ENCODE results near the gene MOV10.
A peak's percentile ranks its signal among the peaks of the same experiment; 100 is the strongest.

The MOV10 gene

DNA sequence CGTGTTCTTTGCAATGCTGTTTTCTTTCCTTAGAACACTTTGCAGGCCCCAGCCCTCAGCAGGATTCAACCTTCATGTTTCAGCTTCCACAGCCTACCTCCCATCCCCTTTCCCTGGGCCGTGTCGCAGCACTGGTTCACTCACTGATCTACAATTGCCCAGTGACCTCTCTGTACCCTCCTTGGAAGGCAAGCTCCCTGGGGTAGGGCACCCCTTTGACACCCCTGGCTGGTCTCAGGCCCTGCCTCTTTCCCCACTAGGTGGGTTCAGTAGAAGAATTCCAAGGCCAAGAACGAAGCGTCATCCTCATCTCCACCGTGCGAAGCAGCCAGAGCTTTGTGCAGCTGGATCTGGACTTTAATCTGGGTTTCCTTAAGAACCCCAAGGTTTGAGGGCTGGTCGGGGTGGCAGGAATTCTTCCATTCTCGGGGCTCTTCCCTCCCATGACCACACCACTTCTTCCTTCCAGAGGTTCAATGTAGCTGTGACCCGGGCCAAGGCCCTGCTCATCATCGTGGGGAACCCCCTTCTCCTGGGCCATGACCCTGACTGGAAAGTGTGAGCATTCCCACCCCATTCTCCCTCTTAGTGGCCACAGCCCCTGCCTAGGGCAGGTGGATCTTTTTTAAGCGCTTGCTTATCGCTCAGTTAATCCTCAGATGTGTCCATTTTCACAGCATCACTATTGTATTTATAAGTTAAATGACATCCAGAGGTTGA lies 25.1 kb downstream of the MOV10 start:
- no peak for DNase-seq (ENCODE audit: low read depth in 4 of 4, low spot score in 1 of 4)

DNA sequence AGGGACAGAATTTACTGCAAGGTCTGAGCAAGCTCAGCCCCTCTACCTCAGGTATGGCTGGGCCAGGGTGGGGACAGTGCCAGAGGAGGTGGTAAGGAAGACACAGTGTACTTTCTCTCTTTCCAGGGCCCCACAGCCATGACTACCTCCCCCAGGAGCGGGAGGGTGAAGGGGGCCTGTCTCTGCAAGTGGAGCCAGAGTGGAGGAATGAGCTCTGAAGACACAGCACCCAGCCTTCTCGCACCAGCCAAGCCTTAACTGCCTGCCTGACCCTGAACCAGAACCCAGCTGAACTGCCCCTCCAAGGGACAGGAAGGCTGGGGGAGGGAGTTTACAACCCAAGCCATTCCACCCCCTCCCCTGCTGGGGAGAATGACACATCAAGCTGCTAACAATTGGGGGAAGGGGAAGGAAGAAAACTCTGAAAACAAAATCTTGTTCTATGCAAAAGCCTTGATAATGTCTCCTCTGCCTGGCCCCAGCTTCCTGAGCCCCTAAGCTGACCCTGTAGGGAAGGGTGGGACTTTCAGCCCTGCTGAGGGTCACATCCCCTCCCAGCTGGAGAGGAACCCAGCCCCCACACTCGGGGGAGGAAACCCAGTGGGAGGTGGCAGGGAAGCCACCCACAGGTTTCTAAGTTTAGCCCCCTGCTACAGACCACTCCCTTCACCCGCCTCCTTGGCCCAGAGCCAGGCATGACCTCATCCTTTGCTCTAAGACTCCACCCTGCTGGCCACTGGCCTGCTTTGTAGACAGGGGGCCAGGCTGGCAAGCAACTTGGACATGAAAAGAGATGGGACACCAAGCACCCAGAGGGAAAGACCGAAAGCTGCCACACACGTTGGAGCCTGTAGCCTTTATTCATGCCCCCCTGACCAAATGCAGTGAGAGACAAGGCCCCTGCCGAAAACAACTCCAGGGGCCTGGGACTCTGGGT lies 26.1 kb downstream of the MOV10 start:
- DNase-seq (ENCODE audit: low read depth in 4 of 4, low spot score in 1 of 4): peak in 1 of 4 experiments; percentile 55

DNA sequence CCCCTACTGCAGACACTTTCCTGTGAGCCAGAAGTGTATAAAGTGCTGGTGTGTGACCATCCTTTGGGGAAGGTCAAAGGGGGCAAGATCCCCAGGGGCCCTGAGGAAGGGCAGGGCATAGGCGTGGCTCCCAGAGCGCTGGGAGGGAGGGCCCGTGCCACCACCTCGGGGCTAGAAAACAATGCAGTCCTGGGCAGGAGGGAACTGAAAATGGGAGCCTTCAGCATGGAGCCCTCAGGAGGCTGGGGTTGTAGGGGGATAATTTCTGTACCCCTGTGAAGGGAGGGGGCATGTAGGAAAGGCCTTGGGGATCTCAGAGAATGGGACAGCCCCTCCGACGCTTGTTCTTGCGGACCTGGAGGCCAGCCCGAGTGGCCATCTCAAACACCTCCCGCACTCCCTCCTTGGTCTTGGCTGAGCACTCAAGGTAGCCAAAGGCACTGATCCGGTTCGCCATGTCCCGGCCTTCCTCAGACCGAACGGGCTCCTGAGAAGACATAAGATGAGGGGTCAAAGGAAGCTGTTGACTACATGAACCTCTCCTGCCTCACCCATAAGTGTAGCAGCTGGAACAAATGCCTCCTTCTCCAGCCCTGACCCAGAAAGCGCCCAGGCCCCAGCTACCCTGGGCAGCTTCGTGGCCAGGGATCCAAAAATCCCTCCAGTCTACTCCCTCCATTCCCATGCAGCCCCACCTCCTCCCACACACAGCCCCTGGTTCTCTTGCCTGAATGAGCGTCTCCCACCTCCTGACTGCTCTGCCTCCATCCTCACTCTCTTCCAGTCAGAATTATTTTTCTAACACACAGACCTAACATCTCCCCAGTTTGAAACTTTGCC lies 27.0 kb downstream of the MOV10 start:
- DNase-seq (ENCODE audit: low read depth in 4 of 4, low spot score in 1 of 4): no peak

DNA sequence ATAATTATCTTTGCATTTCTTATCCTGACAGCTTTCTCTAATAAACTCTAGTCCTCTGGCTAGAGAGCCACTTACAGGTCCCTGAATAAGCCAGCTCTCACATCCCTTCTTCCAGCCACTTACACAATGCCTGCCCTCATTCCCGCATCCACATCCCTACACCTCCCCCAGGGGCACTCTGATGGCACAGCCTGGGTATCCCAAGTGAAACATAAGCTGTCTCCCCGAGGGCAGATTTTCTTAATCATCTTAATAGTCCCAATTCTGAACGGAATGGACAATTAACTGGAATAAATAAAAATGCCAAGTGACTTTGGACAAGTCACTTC lies 27.6 kb downstream of the MOV10 start:
- no peak for DNase-seq (ENCODE audit: low read depth in 4 of 4, low spot score in 1 of 4)

DNA sequence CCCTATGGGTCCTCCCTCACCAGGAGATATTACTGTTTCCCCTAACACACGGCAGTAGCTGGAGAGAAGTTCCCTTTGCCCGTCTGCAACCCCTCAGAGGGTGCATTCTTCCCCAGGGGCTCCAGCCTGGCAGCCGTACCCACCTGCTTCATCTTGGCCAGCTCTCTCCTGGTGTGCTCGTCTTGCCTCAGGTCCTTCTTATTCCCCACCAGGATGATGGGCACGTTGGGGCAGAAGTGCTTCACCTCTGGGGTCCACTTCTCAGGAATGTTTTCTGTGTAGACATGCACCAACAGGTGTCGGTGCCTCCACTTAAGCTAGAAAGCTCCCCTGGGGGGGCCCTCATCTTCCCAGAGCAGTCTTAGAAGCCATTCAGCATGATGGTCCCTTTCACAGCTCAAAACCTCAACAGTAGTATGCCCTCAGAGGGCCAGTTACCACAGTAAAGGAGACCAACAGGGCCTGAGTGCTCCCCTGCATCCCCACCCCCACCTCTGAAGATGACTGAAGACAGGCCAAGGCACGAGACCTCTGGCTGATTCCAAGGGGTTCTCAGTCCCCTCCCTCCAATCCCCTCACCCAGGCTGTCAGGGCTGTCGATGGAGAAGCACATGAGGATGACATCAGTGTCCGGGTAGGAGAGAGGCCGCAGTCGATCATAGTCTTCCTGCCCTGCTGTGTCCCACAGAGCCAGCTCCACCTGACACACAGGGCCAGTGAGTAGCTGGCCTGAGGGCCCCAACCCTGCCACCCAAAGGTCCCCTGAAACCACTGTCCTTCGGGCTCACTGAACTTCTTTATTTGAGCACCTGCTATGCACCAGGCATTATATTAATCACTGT lies 28.2 kb downstream of the MOV10 start:
- no peak for DNase-seq (ENCODE audit: low read depth in 4 of 4, low spot score in 1 of 4)

DNA sequence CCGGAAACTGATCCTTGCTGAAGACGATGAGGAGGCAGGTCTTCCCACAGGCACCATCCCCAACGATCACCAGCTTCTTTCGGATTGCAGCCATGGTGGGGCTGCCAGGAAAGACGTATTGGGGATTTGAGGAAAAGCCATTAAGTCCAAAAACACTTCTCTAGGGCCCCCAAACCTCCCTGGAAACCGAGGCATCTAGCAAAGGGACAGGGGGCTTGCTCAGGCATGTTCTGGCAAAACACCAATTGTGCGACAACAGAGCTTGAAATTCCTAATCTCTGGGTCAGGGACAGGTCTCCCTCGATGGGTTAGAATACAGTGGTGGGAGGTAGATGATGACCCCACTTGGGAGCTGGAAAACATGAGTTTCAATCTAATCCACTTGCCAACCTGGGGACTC lies 29.2 kb downstream of the MOV10 start:
- DNase-seq (ENCODE audit: low read depth in 4 of 4, low spot score in 1 of 4): no peak

DNA sequence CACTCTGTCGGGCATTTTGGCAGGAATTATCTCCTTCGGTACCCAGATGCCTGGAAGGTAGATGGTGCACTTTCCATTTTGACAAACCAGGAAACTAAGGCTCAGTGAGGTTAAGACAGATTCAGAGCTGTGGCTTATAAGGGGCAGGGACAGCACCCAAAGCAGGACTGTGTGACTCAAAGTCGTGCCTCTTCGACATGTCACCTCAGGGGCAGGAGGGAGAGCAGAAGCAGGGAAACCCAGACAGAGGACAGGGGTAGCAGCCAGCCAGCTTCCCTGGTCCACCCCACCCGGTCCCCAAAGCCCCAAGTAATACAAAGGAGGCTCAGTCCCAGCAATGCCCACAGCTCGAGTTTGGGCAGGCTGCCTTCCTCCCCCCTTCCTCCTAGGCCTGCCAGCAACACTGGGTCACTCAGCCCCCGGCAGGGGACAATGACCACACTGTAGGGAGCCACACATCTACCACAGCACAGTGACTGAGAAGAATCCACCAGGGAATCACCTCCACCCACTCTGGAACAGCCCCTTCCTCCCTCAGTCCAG lies 30.0 kb downstream of the MOV10 start:
- DNase-seq (ENCODE audit: low read depth in 4 of 4, low spot score in 1 of 4): no peak

DNA sequence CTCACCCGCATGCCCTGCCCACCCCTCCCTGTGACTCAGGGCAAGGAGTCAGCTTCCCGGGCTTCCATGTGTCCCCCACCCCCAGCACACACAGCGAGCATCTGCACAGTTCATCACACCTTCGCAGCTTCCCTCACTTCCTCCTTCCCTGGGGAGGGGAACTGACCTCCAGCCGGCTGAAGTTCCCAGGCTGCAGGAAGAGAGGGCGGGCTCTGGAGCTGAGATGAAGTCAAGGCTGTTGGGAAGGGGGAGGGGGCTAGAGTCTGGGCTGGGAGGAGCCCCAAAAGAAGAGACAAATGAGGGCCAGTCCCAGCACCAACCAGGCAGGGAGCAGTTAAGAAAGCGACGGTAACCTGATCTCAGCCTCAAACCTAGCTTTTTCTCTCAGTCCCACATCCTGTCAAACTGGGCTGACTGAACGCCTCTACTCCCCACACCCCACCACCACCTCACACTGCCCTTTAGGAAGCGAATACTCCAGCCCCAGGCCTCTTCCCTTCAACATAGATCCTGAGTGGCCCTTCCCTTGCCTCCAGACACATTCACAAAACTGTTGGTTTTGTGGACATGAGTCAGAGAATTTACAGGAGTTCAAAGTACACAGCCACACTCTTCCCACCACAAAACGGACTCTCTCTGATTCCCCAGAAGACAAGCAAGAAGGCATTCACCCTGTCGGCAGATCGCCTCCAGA lies 30.6 kb downstream of the MOV10 start:
- DNase-seq (ENCODE audit: low read depth in 4 of 4, low spot score in 1 of 4): no peak

DNA sequence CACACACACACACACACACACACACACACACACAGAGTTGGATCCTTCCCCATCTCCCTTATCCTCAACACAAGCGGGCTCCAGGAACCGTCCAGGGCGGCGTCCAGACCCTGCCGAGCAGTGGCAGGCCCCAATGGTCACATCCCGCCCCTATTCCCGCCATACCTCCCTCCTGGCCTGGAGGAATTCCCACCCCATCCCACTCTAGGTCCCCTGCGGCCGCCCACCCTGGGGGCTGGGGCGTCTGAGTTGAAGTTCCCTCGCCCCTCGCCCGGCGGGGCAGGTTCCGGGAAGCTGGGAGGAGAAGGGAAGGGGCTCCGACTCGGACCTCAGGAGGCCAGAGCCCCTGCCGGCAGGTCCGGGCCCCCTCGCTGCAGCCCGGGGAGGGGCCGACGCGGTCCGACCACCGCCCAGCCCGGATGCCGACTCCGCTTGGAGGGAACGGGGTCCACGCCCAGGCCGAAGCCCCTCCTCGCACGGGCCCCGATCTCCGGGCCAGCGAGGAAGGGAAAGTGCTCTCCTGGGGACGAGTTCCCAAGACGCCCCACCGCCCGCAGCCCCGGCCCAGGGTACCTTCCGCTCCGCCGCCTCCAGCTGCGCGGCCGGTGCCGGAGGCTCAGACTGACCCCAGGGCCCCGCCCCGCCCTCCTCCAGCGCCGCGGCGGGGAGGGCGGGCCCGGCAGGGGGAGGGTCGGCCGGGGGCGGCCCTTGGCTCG lies 32.2 kb downstream of the MOV10 start, which contains the start of gene RHOC:
TSS of gene RHOC (minus strand) at position 623 of the 716 bp plus-strand sequence. CDS start 3,328 bp downstream, outside the sequence.
- DNase-seq (ENCODE audit: low read depth in 4 of 4, low spot score in 1 of 4): no peak

DNA sequence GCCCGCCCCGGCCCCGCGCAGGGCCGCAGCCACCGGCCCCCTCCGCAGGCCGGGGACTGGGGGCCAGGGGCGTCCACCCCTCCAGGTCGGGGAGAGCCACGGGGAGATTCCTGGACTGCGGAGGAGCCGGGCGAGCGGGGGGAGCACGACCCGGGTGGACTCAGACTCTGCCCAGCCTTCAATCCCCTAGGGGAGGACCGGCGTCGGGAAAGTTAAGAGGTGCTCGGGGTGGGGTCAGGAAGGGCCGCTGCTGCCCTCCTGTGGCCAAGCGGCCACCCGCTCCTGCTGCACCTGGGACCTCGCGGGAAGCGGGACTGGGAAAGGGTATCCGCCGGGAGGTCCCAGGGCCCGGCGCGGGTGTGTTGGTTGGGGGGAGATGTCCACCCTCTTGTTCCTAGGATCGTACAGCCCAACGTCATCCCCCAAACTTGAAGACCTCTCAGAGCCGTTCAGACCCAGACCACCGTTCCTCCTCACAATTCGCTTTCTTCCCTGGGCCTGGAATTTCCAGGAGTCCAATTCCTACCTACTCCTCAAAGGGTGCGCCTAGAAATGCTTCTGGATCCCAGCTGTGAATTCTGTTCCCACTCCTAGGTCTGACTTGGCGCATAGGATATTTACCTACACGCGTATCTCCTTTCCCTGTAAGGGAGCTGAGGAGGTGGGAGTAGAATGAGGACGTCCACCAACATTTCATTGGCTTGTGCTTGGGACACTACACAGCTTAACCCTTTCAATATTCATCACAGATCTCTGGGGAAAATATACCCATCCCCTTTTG lies 33.0 kb downstream of the MOV10 start:
- peak in 2 of 4 experiments; percentile 53 to 55 for DNase-seq (ENCODE audit: low read depth in 4 of 4, low spot score in 1 of 4)

DNA sequence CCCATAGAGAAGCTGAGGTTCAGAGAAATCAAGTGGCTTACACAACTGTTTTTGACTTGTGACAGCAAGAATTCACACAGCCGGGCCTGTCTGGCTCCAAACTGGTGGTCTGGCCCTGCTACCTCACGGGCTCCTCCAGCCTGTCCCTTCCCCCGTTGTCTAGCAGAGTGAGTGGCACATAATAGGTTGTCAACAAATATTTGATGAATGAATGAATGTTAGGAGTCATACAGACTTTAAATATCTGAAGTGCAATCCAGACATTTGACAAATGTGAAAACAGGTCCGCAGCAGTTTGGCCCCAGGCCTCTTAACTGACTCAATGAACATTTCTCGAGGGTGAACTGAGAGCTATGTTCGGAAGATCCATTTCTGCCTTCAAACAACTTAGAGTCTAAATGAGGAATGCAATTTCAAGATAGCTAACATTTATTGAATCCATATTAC lies 33.6 kb downstream of the MOV10 start:
- DNase-seq (ENCODE audit: low read depth in 4 of 4, low spot score in 1 of 4): no peak

DNA sequence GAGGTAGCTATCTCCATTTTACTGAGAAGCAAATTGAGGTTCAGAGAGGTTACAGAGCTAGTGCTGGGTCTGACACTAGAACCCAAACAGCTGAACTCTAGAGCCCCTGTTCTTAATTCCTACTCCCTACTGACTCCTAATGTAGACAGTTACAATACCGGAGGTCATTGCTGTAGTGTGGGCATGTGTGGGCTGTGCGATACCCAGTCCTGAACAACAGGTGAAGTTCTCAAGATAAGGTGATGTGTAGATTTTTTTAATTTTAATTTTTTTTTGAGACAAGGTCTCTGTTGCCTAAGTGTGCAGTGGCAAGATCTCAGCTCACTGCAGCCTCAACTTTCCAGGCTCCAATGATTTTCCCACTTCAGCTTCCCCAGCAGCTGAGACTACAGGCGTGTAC lies 34.0 kb downstream of the MOV10 start:
- DNase-seq (ENCODE audit: low read depth in 4 of 4, low spot score in 1 of 4): no peak

DNA sequence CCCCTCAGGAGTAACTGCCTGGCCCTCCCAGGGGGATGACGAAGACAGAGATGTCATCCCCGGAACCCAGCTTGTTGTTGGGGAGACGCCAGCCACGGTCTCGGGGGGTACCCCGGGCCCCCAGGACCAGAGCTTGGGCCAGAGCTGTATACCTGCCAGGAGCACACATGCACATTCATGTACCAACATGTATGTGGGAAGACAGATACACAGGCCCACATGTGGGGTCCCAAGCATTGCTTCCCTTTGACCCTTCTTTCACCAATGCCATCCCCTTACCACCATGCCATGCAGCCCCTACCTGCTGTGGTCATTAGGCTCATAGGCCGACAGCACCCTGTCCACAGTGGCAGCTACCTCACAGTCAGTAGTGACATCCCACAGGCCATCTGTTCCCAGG lies 35.7 kb downstream of the MOV10 start:
- no peak for DNase-seq (ENCODE audit: low read depth in 4 of 4, low spot score in 1 of 4)

DNA sequence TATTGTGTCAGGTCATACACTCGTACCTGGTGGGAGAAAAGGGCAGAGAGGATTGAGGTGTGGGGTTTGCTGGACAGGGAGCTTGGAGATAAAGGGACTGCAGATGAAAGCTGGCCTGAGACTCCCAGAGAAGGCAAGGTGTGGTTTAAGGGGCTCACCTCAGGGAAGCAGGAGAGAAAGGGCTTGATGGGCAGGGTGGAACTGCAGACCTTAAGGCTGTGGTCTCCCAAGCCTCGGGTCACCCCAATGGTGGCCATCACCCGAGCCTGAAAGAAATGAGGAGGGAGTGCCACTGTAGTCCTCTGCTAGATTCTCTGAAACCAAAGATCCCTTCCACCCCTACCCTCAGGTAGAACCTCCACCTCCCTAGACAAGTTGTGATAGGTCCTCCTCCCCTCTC lies 36.1 kb downstream of the MOV10 start:
- DNase-seq (ENCODE audit: low read depth in 4 of 4, low spot score in 1 of 4): no peak

DNA sequence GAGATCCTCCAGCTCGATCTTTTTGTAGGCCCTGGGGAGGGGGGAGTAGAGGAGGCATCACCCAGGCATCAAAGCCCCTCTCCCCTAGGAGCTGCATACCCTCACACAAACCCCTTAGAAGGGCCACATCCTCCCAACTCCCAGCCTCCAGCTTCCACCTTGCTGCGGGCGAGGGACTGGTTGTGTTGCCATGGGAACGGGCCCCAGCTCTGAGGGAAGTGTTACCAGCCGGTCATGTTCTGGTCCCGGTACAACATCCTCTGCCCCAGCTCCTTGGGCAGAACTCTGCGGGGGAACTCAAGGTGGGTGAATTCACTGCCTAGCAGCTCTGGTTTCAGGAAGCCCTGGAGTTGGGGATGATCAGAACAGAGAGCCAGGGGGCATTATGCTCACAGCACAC lies 36.6 kb downstream of the MOV10 start:
- DNase-seq (ENCODE audit: low read depth in 4 of 4, low spot score in 1 of 4): no peak

DNA sequence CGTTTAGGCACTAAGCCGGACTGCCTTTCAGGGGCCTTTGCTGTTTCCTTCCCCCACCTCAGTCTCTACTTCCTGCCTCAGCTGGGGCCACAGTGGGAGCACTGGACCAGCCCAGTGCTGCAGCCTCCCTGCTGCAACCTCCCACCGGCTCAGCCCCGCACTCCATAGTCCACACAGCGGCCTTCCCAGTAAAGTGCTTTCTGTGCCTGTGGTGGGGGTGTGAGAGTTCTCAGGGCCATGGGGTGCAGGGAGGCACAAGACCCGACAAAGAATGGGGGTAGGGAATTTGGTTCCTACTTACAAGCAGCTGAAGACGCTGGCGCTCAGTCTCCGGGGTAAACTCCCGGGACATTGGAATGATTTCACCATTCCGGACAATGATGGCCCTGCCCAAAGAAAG lies 37.2 kb downstream of the MOV10 start:
- no peak for DNase-seq (ENCODE audit: low read depth in 4 of 4, low spot score in 1 of 4)

DNA sequence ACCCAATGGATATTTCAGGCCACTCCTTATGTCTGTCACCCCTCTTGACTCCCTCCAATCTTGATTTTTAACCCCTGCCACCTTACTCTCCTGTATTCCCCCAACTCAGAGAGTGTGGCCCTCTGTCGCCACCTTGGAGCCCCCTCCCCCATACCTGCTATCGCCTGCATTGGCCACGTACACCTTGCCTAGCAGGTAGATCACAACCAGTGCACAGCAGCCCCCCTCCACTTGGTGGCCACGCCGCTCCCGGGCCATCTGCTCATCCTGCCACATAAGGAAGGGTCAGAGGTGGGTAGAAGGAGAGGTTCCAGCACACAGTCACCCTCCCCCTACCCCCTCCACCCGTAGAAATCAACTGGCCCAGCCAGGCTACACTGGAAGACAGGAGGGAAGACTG lies 37.7 kb downstream of the MOV10 start:
- DNase-seq (ENCODE audit: low read depth in 4 of 4, low spot score in 1 of 4): no peak

DNA sequence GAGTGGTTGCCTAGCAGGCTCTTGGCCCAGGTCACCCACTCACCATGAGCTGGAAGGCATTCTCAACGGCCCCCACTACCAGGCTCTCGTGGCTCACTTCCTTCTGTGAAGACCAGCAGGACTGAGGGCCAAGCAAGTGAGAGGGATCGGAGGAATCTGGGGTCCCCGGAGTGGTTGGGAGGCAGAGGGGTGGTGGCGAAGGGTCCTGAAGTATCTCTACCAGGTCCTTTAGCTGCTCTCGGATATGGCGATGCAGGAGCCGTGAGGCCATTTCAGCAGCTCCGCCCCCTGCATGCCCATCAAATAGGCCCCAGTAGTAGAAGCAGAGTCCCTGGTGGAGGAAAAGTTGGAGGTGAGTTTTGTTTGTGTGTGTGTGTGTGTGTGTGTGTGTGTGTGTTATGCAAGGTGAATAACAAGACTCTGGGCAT lies 38.3 kb downstream of the MOV10 start:
- no peak for DNase-seq (ENCODE audit: low read depth in 4 of 4, low spot score in 1 of 4)
